Fibroblast of lung (primary cell): ENCODE measurements around the gene KRTAP4-9.

Source experiments
- EZH2 ChIP-seq: IDR thresholded peaks from 2 replicates; pipeline ENCODE4 v1.5.1; 2012; ENCODE audit warnings: low read length, control low read depth, mild to moderate bottlenecking; ENCODE audit errors: missing control alignments
- TF ChIP-seq, protein P1 (sequence below), 2 donors: IDR thresholded peaks in 1 of 2; conservative IDR thresholded peaks in 1 of 2; 1 replicate in 1 of 2; 2 replicates in 1 of 2; pipeline ENCODE4 v1.5.1; 2011 to 2012; ENCODE audit warnings: low read length in 2 of 2, control low read depth in 1 of 2, inconsistent platforms in 1 of 2, low read depth in 1 of 2, mild to moderate bottlenecking in 1 of 2

DNA sequence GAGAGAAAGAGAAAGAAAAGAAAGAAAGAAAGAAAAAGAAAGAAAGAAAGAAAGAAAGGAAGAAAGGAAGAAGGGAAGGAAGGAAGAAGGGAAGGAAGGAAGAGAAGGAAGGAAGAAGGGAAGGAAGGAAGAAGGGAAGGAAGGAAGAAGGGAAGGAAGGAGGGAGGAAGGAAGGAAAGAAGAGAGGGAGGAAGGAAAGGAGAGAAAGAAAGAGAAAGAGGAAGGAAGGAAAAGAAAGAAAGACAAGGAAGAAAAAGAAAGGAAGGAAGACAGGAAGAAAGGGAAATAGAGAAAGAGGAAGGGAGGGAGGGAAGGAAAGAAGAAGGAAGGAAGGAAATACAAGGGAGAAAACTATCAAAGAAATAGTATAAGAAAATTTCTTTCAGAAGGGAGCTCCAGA is 28.4 kb upstream of the KRTAP4-9 start:
- TF ChIP-seq, protein P1, sequence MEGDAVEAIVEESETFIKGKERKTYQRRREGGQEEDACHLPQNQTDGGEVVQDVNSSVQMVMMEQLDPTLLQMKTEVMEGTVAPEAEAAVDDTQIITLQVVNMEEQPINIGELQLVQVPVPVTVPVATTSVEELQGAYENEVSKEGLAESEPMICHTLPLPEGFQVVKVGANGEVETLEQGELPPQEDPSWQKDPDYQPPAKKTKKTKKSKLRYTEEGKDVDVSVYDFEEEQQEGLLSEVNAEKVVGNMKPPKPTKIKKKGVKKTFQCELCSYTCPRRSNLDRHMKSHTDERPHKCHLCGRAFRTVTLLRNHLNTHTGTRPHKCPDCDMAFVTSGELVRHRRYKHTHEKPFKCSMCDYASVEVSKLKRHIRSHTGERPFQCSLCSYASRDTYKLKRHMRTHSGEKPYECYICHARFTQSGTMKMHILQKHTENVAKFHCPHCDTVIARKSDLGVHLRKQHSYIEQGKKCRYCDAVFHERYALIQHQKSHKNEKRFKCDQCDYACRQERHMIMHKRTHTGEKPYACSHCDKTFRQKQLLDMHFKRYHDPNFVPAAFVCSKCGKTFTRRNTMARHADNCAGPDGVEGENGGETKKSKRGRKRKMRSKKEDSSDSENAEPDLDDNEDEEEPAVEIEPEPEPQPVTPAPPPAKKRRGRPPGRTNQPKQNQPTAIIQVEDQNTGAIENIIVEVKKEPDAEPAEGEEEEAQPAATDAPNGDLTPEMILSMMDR (conservative IDR thresholded peaks at IDR 0.05 in 1 of 2, IDR thresholded peaks at IDR 0.05 in 1 of 2; ENCODE audit: low read depth in 1 of 2, low read length in 2 of 2): no peak
- no peak for TF ChIP-seq EZH2
